HepG2 (cell line): ENCODE measurements around the gene LAMB2. TPM values are rescaled to one million over a fixed set of nuclear protein-coding genes. Genes with fewer than 3 reads are reported as not detected.
A peak's percentile ranks its signal among the peaks of the same experiment; 100 is the strongest.

Experiments
- CREB1 ChIP-seq, 2 experiments: fragments of 450-650 bp in 1 of 2; IDR thresholded peaks; 2 replicates each; pipeline ENCODE4 v1.6.1; 2016 to 2017; ENCODE audit warnings: control low read depth in 1 of 2, mild to moderate bottlenecking in 1 of 2, missing compliant biosample characterization in 1 of 2, missing genetic modification characterization in 1 of 2
- ELF1 ChIP-seq: sonication (generic); formaldehyde crosslinking; IDR thresholded peaks from 2 replicates; pipeline ENCODE4 v1.4.0; 2020; ENCODE audit warnings: missing genetic modification reagents
- GABPB1 ChIP-seq: IDR thresholded peaks from 2 replicates; pipeline ENCODE4 v1.6.1; 2016; ENCODE audit warnings: mild to moderate bottlenecking, missing genetic modification reagents, moderate library complexity, missing compliant biosample characterization
- HNRNPK ChIP-seq: fragments of 200-400 bp; formaldehyde crosslinking; IDR thresholded peaks from 2 replicates; pipeline ENCODE4 v1.6.1; 2018; ENCODE audit warnings: low read length, low read depth, moderate library complexity, mild to moderate bottlenecking; ENCODE audit not compliant: poor library complexity, severe bottlenecking
- HOXA9 ChIP-seq: sonication (generic); formaldehyde crosslinking; IDR thresholded peaks from 2 replicates; pipeline ENCODE4 v1.8.1; 2022; ENCODE audit warnings: missing genetic modification reagents, mild to moderate bottlenecking, moderate library complexity, borderline replicate concordance
- RNF2 ChIP-seq: fragments of 450-650 bp; conservative IDR thresholded peaks from 2 replicates; pipeline ENCODE4 v1.6.1; 2016; ENCODE audit warnings: low read depth
- SP4 ChIP-seq: sonication (generic); formaldehyde crosslinking; IDR thresholded peaks from 2 replicates; pipeline ENCODE4 v1.8.1; 2023; ENCODE audit warnings: mild to moderate bottlenecking, missing genetic modification reagents
- SRSF9 ChIP-seq: fragments of 200-400 bp; formaldehyde crosslinking; IDR thresholded peaks from 2 replicates; pipeline ENCODE4 v1.6.1; 2018; ENCODE audit warnings: borderline replicate concordance, mild to moderate bottlenecking, low read depth, low read length; ENCODE audit not compliant: insufficient read depth, poor library complexity, severe bottlenecking
- TCF12 ChIP-seq, 2 experiments: fragments of 450-650 bp in 1 of 2; sonication (generic) in 1 of 2; formaldehyde crosslinking in 1 of 2; IDR thresholded peaks; 2 replicates each; pipeline versions ENCODE4 v1.6.1 to v1.8.0; 2017 to 2022; ENCODE audit warnings: antibody characterized with exemption in 1 of 2, mild to moderate bottlenecking in 1 of 2, missing genetic modification reagents in 1 of 2, moderate library complexity in 1 of 2
- ZMYM2 ChIP-seq: sonication (generic); formaldehyde crosslinking; IDR thresholded peaks from 2 replicates; pipeline ENCODE4 v1.8.0; 2022; ENCODE audit warnings: mild to moderate bottlenecking, missing genetic modification reagents
- ZNF850 ChIP-seq: sonication (generic); formaldehyde crosslinking; conservative IDR thresholded peaks from 2 replicates; pipeline ENCODE4 v1.9.0; 2021; ENCODE audit warnings: mild to moderate bottlenecking, missing genetic modification reagents
- polyA plus RNA-seq, 8 experiments: library from polyadenylated mRNA; depleted of rRNA in 3 of 8; stranded (reverse) in 7 of 8; unstranded in 1 of 8; fragments of >200 nt; fragmentation: Illumina TruSeq in 4 of 8; extraction: Trizol in 4 of 8; gene quantifications; 2 replicates each; pipeline versions ENCODE4 v1.2.1 to v1.2.3, GENCODE V29; 2011 to 2016; ENCODE audit warnings: low read depth in 4 of 8, missing spikeins in 1 of 8, mixed read lengths in 1 of 8; ENCODE audit not compliant: insufficient read depth in 1 of 8
- total RNA-seq, 5 experiments: library from RNA; depleted of rRNA; stranded (reverse); fragments of >200 nt; fragmentation: Illumina TruSeq; extraction: Trizol; gene quantifications; 2 replicates each; pipeline ENCODE4 v1.2.3, GENCODE V29; 2016; ENCODE audit warnings: low read depth in 1 of 5
- TF ChIP-seq, protein P1 (sequence below): sonication (generic); formaldehyde crosslinking; IDR thresholded peaks from 2 replicates; pipeline ENCODE4 v1.4.0; 2020; ENCODE audit warnings: mild to moderate bottlenecking, low read depth, missing genetic modification reagents
- TF ChIP-seq, protein P2 (sequence below): sonication (generic); formaldehyde crosslinking; IDR thresholded peaks from 2 replicates; pipeline ENCODE4 v1.5.0; 2020; ENCODE audit warnings: missing genetic modification reagents
- TF ChIP-seq, protein P3 (sequence below): sonication (generic); formaldehyde crosslinking; IDR thresholded peaks from 2 replicates; pipeline ENCODE4 v1.4.0; 2020; ENCODE audit warnings: missing genetic modification reagents
- TF ChIP-seq, protein P4 (sequence below), 2 experiments: fragments of 450-650 bp in 1 of 2; sonication (generic) in 1 of 2; formaldehyde crosslinking; IDR thresholded peaks; 2 replicates each; pipeline versions ENCODE4 v1.5.0 to v1.8.0; 2020 to 2022; ENCODE audit warnings: mild to moderate bottlenecking in 1 of 2, missing genetic modification reagents in 1 of 2
- TF ChIP-seq, protein P5 (sequence below): sonication (generic); formaldehyde crosslinking; IDR thresholded peaks from 2 replicates; pipeline ENCODE4 v1.4.0; 2020; ENCODE audit warnings: missing genetic modification reagents
- TF ChIP-seq, protein P6 (sequence below): sonication (generic); formaldehyde crosslinking; IDR thresholded peaks from 2 replicates; pipeline ENCODE4 v1.4.0; 2020; ENCODE audit warnings: missing genetic modification reagents

LAMB2 gene
- total and polyA plus RNA-seq, 2 of the 13 experiments (the other 11 are each of a cell fraction or from before 2014, with no cell fraction given) = 208 to 443 TPM

DNA sequence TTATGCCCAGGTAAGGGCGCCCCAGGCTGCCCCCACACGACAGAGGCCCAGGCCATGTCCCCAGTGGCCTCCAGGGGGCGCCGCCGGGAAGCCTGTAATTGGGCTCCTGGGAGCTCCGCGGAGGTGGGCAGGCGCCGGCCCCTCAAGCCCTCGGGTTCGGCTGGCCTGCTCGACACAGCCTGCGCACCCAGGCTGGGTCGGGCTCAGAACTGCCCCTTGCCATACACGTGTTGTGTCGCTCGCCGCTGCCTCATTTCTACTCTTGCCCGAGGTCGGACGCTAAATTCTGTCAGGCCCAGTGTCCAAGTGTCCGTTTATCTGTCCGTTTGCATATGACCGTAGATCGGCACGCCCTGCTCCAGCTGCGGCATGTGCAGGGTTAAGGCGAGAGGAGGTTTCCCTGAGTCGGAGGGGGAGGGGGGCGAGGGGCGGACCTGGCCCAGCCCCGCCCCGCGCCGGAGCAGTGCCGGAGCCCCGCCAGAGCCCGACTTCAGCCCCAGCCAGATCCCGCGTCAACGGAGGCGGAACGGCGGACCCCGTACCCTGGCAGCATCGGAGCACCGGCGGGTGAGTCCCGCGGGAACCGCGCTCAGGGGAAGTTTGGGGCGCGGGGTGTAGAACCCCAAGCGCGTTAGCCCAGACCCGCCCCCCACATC, 38.4 kb upstream of the LAMB2 start, which contains the start of gene KLHDC8B (continued):
- TF ChIP-seq, protein P1, sequence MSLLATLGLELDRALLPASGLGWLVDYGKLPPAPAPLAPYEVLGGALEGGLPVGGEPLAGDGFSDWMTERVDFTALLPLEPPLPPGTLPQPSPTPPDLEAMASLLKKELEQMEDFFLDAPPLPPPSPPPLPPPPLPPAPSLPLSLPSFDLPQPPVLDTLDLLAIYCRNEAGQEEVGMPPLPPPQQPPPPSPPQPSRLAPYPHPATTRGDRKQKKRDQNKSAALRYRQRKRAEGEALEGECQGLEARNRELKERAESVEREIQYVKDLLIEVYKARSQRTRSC (CRISPR knock-in tag) = no peak
- peak; percentile 59; the same call in 1 of the 2 replicates for TF ChIP-seq SP4 (CRISPR knock-in tag)
- peak; percentile 77; the same call in 1 of the 2 replicates for TF ChIP-seq GABPB1 (CRISPR knock-in tag)
- TF ChIP-seq, protein P2, sequence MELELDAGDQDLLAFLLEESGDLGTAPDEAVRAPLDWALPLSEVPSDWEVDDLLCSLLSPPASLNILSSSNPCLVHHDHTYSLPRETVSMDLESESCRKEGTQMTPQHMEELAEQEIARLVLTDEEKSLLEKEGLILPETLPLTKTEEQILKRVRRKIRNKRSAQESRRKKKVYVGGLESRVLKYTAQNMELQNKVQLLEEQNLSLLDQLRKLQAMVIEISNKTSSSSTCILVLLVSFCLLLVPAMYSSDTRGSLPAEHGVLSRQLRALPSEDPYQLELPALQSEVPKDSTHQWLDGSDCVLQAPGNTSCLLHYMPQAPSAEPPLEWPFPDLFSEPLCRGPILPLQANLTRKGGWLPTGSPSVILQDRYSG (CRISPR knock-in tag) = no peak
- peak; percentile 87; the same call in 1 of the 2 replicates for TF ChIP-seq ZNF850 (CRISPR knock-in tag)
- no peak for TF ChIP-seq CREB1 (IDR thresholded peaks at IDR 0.05)
- TF ChIP-seq CREB1 (CRISPR knock-in tag; IDR thresholded peaks at IDR 0.05) = no peak
- TF ChIP-seq HNRNPK = peak; percentile 33
- TF ChIP-seq RNF2 = 0 out of 2 replicates have a peak, but pooled peaks have one; percentile 44
- TF ChIP-seq TCF12 (IDR thresholded peaks at IDR 0.05) = no peak
- TF ChIP-seq TCF12 (CRISPR knock-in tag; IDR thresholded peaks at IDR 0.05) = 0 out of 2 replicates have a peak, but pooled peaks have one; percentile 34
- TF ChIP-seq, protein P3, sequence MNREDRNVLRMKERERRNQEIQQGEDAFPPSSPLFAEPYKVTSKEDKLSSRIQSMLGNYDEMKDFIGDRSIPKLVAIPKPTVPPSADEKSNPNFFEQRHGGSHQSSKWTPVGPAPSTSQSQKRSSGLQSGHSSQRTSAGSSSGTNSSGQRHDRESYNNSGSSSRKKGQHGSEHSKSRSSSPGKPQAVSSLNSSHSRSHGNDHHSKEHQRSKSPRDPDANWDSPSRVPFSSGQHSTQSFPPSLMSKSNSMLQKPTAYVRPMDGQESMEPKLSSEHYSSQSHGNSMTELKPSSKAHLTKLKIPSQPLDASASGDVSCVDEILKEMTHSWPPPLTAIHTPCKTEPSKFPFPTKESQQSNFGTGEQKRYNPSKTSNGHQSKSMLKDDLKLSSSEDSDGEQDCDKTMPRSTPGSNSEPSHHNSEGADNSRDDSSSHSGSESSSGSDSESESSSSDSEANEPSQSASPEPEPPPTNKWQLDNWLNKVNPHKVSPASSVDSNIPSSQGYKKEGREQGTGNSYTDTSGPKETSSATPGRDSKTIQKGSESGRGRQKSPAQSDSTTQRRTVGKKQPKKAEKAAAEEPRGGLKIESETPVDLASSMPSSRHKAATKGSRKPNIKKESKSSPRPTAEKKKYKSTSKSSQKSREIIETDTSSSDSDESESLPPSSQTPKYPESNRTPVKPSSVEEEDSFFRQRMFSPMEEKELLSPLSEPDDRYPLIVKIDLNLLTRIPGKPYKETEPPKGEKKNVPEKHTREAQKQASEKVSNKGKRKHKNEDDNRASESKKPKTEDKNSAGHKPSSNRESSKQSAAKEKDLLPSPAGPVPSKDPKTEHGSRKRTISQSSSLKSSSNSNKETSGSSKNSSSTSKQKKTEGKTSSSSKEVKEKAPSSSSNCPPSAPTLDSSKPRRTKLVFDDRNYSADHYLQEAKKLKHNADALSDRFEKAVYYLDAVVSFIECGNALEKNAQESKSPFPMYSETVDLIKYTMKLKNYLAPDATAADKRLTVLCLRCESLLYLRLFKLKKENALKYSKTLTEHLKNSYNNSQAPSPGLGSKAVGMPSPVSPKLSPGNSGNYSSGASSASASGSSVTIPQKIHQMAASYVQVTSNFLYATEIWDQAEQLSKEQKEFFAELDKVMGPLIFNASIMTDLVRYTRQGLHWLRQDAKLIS (CRISPR knock-in tag) = peak; percentile 74; the same call in 1 of the 2 replicates
- TF ChIP-seq, protein P4, sequence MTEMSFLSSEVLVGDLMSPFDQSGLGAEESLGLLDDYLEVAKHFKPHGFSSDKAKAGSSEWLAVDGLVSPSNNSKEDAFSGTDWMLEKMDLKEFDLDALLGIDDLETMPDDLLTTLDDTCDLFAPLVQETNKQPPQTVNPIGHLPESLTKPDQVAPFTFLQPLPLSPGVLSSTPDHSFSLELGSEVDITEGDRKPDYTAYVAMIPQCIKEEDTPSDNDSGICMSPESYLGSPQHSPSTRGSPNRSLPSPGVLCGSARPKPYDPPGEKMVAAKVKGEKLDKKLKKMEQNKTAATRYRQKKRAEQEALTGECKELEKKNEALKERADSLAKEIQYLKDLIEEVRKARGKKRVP (CRISPR knock-in tag; IDR thresholded peaks at IDR 0.05) = 0 out of 4 replicates have a peak, but pooled peaks of 1 of the 2 experiments have one; percentile 53
- TF ChIP-seq HOXA9 = peak; percentile 72; the same call in 1 of the 2 replicates
- no peak for TF ChIP-seq ZMYM2 (CRISPR knock-in tag)
- TF ChIP-seq SRSF9 = no peak
- TF ChIP-seq, protein P5, sequence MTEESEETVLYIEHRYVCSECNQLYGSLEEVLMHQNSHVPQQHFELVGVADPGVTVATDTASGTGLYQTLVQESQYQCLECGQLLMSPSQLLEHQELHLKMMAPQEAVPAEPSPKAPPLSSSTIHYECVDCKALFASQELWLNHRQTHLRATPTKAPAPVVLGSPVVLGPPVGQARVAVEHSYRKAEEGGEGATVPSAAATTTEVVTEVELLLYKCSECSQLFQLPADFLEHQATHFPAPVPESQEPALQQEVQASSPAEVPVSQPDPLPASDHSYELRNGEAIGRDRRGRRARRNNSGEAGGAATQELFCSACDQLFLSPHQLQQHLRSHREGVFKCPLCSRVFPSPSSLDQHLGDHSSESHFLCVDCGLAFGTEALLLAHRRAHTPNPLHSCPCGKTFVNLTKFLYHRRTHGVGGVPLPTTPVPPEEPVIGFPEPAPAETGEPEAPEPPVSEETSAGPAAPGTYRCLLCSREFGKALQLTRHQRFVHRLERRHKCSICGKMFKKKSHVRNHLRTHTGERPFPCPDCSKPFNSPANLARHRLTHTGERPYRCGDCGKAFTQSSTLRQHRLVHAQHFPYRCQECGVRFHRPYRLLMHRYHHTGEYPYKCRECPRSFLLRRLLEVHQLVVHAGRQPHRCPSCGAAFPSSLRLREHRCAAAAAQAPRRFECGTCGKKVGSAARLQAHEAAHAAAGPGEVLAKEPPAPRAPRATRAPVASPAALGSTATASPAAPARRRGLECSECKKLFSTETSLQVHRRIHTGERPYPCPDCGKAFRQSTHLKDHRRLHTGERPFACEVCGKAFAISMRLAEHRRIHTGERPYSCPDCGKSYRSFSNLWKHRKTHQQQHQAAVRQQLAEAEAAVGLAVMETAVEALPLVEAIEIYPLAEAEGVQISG (CRISPR knock-in tag) = peak; percentile 64; the same call in 1 of the 2 replicates
- TF ChIP-seq, protein P6, sequence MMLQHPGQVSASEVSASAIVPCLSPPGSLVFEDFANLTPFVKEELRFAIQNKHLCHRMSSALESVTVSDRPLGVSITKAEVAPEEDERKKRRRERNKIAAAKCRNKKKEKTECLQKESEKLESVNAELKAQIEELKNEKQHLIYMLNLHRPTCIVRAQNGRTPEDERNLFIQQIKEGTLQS = no peak
- TF ChIP-seq ELF1 = 0 out of 2 replicates have a peak, but pooled peaks have one; percentile 4
